Measurements from ENCODE around the gene HDHD5. TPM values are rescaled to one million over a fixed set of nuclear protein-coding genes. Genes with fewer than 3 reads are reported as not detected.

HDHD5 gene
- 42.3 to 47.1 TPM (median 42.6 TPM) in 3 replicates for total RNA-seq

DNA sequence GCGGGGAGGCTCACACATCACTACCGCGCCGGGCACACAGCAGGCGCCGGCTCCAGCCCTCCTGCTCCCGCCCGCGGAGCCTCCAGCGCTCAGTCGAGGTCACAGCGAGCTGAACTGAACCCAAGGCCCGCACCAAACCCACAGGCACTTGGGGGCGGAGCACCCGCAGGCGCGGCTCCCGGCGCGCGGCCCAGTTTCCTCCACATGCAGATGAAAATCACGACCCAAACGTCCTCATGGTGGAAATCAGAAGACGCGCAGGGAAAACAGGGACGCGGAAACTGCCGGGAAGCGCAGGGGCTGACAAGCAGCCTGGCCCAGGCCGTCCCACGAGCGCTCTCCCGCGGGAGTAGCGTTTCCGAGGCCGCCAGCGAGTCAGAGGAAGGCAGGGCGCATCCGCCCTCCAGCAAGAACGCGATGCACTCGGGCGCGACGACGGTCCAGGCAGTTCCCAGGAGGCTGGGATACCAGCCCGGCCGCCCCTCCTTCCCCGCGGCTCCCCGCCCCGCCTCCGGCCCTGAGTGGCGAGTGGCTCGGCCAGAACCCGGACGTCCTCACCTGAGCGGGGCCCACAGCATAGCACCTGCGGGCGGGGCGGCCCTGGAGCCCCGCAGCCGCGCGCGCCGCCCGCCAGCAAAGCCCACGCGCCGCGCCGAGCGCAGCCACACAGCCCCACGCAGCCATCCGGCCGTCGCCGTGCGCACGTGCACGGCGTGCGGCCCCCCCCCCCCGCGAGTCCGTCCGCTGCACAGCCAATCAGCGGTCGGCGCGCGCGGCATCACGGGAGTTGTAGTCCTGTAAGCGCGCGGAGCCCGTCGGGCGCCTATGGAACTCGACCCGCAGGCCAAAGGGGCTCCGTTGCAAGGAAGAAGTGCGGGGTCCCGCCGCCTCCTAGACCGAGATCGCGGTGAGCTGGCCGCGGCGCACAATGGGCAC lies at the start of gene HDHD5:
TSS of gene HDHD5 (minus strand) at position 710 of the 936 bp plus-strand sequence. CDS start at position 684, 26 bp downstream.
- TF ChIP-seq, protein P1, sequence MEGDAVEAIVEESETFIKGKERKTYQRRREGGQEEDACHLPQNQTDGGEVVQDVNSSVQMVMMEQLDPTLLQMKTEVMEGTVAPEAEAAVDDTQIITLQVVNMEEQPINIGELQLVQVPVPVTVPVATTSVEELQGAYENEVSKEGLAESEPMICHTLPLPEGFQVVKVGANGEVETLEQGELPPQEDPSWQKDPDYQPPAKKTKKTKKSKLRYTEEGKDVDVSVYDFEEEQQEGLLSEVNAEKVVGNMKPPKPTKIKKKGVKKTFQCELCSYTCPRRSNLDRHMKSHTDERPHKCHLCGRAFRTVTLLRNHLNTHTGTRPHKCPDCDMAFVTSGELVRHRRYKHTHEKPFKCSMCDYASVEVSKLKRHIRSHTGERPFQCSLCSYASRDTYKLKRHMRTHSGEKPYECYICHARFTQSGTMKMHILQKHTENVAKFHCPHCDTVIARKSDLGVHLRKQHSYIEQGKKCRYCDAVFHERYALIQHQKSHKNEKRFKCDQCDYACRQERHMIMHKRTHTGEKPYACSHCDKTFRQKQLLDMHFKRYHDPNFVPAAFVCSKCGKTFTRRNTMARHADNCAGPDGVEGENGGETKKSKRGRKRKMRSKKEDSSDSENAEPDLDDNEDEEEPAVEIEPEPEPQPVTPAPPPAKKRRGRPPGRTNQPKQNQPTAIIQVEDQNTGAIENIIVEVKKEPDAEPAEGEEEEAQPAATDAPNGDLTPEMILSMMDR (IDR thresholded peaks at IDR 0.05; ENCODE audit: unreplicated experiment): no peak
- Mint-ChIP-seq H3K36me3 (peaks cover 4% of the 10 kb centered on the region), H3K4me3 (peak within 1 kb of the TSS; percentile 77), H3K4me1 (peaks cover 17% of the 10 kb centered on the region), H3K27ac (peak within 1 kb of the TSS; percentile 91), H3K9me3 (no peaks in the 10 kb centered on the region), H3K27me3 (ENCODE audit: low read depth) (no peaks in the 10 kb centered on the region)
- DNase-seq (ENCODE audit: low spot score in 2 of 2, unreplicated experiment in 2 of 2): peak; percentile 78 to 87

DNA sequence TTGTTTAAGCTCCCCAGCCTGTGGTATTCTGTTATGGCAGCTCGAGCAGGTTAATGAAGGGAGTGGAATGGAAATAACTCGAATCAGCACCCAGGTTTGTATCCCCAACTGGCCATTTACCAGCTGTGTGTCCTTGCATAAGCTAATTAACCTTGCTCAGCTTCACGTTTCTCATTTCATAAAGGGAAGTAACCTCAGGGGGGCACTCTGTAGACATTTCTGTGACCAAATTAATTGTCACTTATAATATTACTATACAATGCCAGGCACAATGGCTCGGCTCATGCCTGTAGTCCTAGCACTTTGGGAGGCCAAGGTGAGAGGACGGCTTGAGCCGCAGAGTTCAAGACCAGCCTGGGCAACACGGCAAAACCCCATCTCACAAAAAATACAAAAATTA lies 46.4 kb upstream of the HDHD5 start:
- Mint-ChIP-seq H3K27ac (no peak overlapping the region), H3K4me3 (no peak overlapping the region), H3K36me3 (no peaks in the 10 kb centered on the region), H3K4me1 (peaks cover 4% of the 10 kb centered on the region), H3K9me3 (no peaks in the 10 kb centered on the region), H3K27me3 (ENCODE audit: low read depth) (no peaks in the 10 kb centered on the region)
- no peak for DNase-seq (ENCODE audit: low spot score in 2 of 2, unreplicated experiment in 2 of 2)
- TF ChIP-seq, protein P1 (IDR thresholded peaks at IDR 0.05; ENCODE audit: unreplicated experiment): no peak

DNA sequence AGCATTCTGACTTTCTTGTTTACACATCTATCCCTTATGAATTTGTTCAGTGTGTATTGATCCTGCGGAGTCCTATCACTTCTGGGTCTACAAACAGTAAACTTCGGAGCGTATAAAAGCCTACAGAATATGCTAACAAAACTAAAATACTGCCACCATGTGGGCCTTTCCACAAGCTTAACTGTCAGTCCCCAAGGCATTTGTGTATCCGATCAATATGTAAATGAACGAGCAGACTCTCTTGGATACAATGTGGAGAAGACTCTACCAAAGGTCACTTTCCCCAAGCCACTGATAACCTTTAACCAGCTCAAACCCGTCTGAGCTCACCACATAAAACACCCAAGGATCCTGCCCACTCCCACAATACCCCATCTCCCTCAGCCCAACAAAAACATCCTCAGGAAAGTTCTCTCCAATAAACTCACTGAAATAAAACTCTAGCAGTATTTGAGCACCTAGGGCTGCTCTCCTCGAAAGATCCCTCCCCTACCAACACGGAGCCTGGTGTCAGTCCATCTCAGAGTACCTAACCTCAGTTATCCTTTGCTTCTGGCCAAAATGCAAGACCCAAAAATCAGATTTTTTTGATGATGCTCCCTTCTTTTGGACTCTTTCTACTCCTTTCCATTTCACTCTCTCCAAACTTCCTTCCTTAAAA lies 42.3 kb upstream of the HDHD5 start:
- no peak for DNase-seq (ENCODE audit: low spot score in 2 of 2, unreplicated experiment in 2 of 2)
- Mint-ChIP-seq H3K27ac (peak overlapping the region; percentile 8), H3K27me3 (ENCODE audit: low read depth) (no peaks in the 10 kb centered on the region), H3K36me3 (no peaks in the 10 kb centered on the region), H3K9me3 (no peaks in the 10 kb centered on the region), H3K4me1 (peaks cover 21% of the 10 kb centered on the region), H3K4me3 (no peak overlapping the region)
- TF ChIP-seq, protein P1 (IDR thresholded peaks at IDR 0.05; ENCODE audit: unreplicated experiment): no peak

DNA sequence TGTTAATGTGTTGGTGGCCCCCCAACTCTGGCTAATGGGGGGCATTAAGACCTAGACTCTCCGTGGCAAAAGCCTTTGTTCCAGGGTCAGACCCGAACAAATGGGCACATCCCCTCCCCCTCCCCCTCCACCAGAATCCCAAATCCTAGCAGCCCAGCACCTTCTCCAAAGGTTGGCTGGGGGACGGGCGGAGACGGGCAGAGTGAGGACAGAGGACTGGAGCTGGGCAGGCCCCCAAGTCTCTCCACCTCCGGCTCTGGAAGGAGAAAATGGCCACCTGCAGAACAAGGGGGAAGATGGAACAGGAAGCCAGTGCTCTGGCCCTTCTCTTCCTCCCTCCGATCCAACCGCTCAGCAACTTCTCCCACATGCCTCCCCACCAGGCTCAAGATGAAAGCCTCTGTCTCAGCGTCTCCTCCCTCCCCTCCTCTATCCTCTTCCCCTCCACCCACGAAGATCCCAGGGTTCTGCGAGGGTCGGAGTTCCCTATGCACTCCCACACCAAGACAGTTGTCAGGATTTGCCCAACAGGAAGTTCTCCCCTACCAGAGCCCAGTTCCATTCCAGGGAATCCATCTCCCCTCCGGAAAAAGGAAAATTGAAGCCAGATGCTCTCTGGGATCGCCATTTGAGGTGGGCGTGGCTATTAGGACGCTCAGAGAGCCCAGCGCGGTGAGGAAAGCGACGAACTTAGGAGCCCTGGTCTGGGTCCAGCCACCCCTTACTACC lies 40.1 kb upstream of the HDHD5 start:
- Mint-ChIP-seq H3K27me3 (ENCODE audit: low read depth) (no peaks in the 10 kb centered on the region), H3K27ac (peak overlapping the region; percentile 93), H3K4me1 (peaks cover 21% of the 10 kb centered on the region), H3K36me3 (no peaks in the 10 kb centered on the region), H3K9me3 (no peaks in the 10 kb centered on the region), H3K4me3 (peak overlapping the region; percentile 75)
- TF ChIP-seq, protein P1 (IDR thresholded peaks at IDR 0.05; ENCODE audit: unreplicated experiment): no peak
- DNase-seq (ENCODE audit: low spot score in 2 of 2, unreplicated experiment in 2 of 2): peak in 1 of 2 experiments; percentile 57

DNA sequence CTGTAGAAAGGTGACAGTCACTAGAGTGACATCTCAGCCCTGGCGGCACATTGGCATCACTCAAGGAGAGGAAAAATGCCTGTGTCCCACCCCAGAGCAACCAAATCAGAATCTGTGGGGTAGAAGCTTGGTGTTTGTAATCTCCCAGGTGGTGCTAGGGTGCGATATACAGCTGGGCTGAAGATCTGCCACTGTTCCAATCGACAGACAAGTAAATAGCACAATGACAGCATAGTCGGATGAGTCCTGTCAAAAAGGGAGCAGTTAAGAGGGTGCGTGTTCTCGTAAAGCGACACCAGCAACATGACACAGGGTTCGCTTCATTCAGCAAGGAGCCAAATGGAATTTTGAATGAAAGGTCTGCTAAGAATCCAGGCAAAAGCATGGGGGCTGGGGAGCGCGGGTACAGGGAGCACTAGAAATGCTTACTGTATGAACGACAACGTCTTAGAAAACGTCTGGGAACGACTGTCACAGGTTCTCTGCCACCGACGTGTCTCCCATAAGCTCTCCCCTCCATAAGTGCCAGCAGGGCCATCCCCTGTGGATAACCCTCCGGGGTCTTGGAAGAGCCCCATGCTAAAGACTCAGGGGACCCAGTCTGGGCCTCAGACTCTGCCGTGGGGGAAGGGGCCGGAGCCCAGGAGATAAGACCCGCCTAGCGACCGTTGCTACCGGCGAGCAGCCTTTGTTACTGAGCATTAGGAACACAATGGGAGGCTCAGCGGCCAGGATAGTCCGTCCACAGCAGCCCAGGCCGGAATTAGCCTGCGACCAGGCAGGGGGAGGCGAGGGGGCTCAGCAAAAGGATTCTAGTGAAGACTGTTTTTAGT lies 39.3 kb upstream of the HDHD5 start:
- Mint-ChIP-seq H3K4me1 (peaks cover 18% of the 10 kb centered on the region), H3K27ac (peak overlapping the region; percentile 93), H3K36me3 (no peaks in the 10 kb centered on the region), H3K27me3 (ENCODE audit: low read depth) (no peaks in the 10 kb centered on the region), H3K4me3 (peak overlapping the region; percentile 75), H3K9me3 (no peaks in the 10 kb centered on the region)
- DNase-seq (ENCODE audit: low spot score in 2 of 2, unreplicated experiment in 2 of 2): peak; percentile 32 to 61
- TF ChIP-seq, protein P1 (IDR thresholded peaks at IDR 0.05; ENCODE audit: unreplicated experiment): no peak

Data from mesothelial cell of epicardium (in vitro differentiated cells).